Pancreas (tissue), 10 donors: ENCODE data around the gene SPINT2. TPM values are rescaled to one million over a fixed set of nuclear protein-coding genes. Genes with fewer than 3 reads are reported as not detected.
"Not testable (repeated sequence)": the region's sequence is repeated elsewhere in the genome, so short reads cannot be mapped to it uniquely, and the experiment has no call there.

Source experiments
- ATAC-seq, 4 donors: fragments of 200-7000 bp; cut with Tn5 transposase; one replicate each; pipeline versions ENCODE4 v1.8.0 to v1.9.1; 2020; ENCODE audit warnings: mild to moderate bottlenecking in 4 of 4, moderate library complexity in 4 of 4
- DNase-seq, 6 donors: peaks; one replicate each; pipeline ENCODE4 v3.0.0-alpha.2; 2020
- FAIRE-seq: peaks from 2 replicates; lab custom pipeline; 2012; peaks lifted over from hg19 to GRCh38; lab: Jason Lieb, UNC
- H3K27ac ChIP-seq, 4 donors: fragments of 200-600 bp; sonication (generic); 1 replicate in 3 of 4; 2 replicates in 1 of 4; pipeline versions ENCODE4 v1.5.0 to v1.8.0; 2020
- H3K27me3 ChIP-seq, 4 donors: fragments of 200-600 bp; one replicate each; pipeline ENCODE4 v1.8.0; 2021
- H3K36me3 ChIP-seq, 3 donors: fragments of 200-600 bp; sonication (generic) in 1 of 3; one replicate each; pipeline versions ENCODE4 v1.5.0 to v1.8.0; 2020 to 2021
- H3K4me1 ChIP-seq, 3 donors: fragments of 200-600 bp; one replicate each; pipeline ENCODE4 v1.8.0; 2021
- H3K4me3 ChIP-seq, 4 donors: fragments of 200-600 bp; sonication (generic) in 2 of 4; one replicate each; pipeline versions ENCODE4 v1.5.0 to v1.8.0; 2020 to 2021
- H3K9me3 ChIP-seq, 4 donors: fragments of 200-600 bp; one replicate each; pipeline ENCODE4 v1.8.0; 2021
- CTCF ChIP-seq, 4 donors: fragments of 200-600 bp; sonication (generic) in 3 of 4; IDR thresholded peaks; one replicate each; pipeline versions ENCODE4 v1.5.0 to v1.8.0; 2021; ENCODE audit warnings: antibody characterized with exemption in 4 of 4
- WGBS, 2 donors: extraction: QIAGEN DNeasy Blood & Tissue Kit; methylation state at CpG; one replicate each; pipeline ENCODE4 v1.1.7; 2013; 5-methylcytosine and 5-hydroxymethylcytosine counted together
- intact Hi-C, 3 donors: fragments of 100-400 bp; cut with DNase I; formaldehyde crosslinking; loops; one replicate each; pipeline versions ENCODE4 v1.11.1 to v1.14.2; 2022
- polyA plus RNA-seq, 2 donors: library from polyadenylated mRNA; stranded (reverse); fragments of 200-250 nt; gene quantifications; one replicate each; pipeline ENCODE4 v1.2.3, GENCODE V29; 2013
- total RNA-seq, 6 donors: library from RNA; stranded (reverse); fragmentation: NEBNext Ultra II Directional in 4 of 6; extraction: Animal tissue kit (Norgen Biotek cat#: 25700) in 4 of 6; gene quantifications; one replicate each; pipeline versions ENCODE4 v1.2.1 to v1.2.4, GENCODE V29; 2021 to 2023
- donor health status: healthy with polysubstance abuse.
- donor health status: DM: no; HTN: no; CAD: no; lungs with moderate emphysema.
- donor health status: DM: no; HTN: no; CAD: no.
- donor health status: control.
- donor health status: control.
- donor health status: Bipolar disorder and iron deficiency.
- donor health status: DM: yes; HTN: yes; CAD: no.
- donor health status: DM: no; HTN: no; CAD: no.
- donor health status: DM: no; HTN: no; CAD: no.
- donor health status: DM: yes; HTN: yes; CAD: no.

The SPINT2 gene
- total and polyA plus RNA-seq, 8 donors, result 121 to 337 (median 171) TPM

DNA sequence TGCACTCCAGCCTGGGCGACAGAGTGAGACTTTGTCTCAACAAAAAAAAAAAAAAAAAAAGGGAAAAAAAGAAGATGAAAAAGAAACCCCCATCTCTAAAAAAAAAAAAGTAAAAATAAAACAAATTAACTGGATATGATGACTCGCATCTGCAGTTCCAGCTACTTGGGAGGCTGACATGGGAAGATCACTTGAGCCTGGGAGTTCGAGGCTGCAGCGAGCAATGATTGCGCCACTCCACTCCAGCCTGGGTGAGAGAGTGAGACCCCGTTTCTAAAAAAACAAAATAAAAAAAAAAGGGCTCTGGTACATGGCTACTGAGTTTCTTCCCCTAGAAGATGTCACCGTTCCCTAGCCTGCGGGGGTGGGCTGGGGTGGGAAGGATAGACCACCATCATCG is 68.9 kb downstream of the SPINT2 start:
- no peak for ATAC-seq
- no peaks in the 10 kb centered on the region for H3K36me3 ChIP-seq
- no peak overlapping the region for H3K4me3 ChIP-seq
- 85 to 90% methylated on average over 9 of the region's 9 CpGs for WGBS, 2 donors
- H3K9me3 ChIP-seq, result no peaks in the 10 kb centered on the region
- H3K27ac ChIP-seq, result no peak overlapping the region
- intact Hi-C loops, result loop anchor here in 2 of 3 donors (5.0 kb wide), 1 partner anchor 91 kb away; no protein-coding TSS in a partner anchor
- no peak for DNase-seq
- H3K4me1 ChIP-seq, result no peaks in the 10 kb centered on the region
- FAIRE-seq, result no peak
- TF ChIP-seq CTCF (IDR thresholded peaks at IDR 0.05), result no peak
- no peaks in the 10 kb centered on the region for H3K27me3 ChIP-seq

- intact Hi-C loops, result no loop called here
- H3K4me3 ChIP-seq, result peak overlapping the region; percentile 56 to 69 (median 62)
- FAIRE-seq, result peak; percentile 94
- H3K27ac ChIP-seq, result peak overlapping the region; percentile 61 to 91 (median 78)
- no peaks in the 10 kb centered on the region for H3K27me3 ChIP-seq
- peak; percentile 85 to 93 (median 86) for ATAC-seq
- peak; percentile 91 to 97 (median 96) for DNase-seq
- TF ChIP-seq CTCF (IDR thresholded peaks at IDR 0.05), result no peak
- H3K4me1 ChIP-seq, result no peaks in the 10 kb centered on the region
- H3K9me3 ChIP-seq, result no peaks in the 10 kb centered on the region
- no peaks in the 10 kb centered on the region for H3K36me3 ChIP-seq
- 0 to 1% methylated on average over 45 to 52 of the region's 52 CpGs for WGBS, 2 donors
Observed at GRCh38 chr19:38335949-38336637, 71.7 kb downstream of the SPINT2 start.

DNA sequence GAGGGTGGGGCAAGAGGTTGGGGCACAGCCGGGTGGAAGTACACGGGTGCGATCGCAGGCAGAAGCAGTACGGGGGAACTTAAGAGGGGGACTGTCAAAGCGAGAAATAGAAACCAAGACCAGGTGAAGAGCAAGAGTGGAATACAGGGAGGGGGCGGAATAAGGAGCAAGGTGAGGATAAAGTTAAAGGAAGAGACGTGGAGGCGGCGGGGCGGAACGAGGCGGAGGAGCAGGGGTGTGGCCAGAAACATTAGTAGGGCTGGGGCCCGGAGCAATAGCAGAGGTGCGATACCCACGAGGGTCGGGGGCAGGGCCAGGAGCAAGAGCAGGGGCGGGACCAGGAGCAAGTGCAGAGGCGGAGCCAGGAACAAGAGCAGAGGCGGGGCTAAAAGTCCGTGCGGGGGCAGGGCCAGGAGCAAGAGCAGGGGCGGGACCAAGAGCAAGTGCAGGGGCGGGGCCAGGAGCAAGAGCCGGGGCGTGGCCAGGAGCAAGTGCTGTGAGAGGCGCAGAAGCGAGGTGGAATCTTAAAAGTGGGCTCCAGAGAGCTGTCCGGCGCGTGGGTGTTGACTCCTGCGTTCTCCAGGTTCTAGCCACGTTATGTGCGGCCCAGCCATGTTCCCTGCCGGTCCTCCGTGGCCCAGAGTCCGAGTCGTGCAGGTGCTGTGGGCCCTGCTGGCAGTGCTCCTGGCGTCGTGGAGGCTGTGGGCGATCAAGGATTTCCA is 72.4 kb downstream of the SPINT2 start:
- peak overlapping the region; percentile 56 to 69 (median 62) for H3K4me3 ChIP-seq
- no peaks in the 10 kb centered on the region for H3K36me3 ChIP-seq
- no peaks in the 10 kb centered on the region for H3K4me1 ChIP-seq
- intact Hi-C loops, result no loop called here
- H3K27ac ChIP-seq, result peak overlapping the region; percentile 61 to 91 (median 78)
- H3K27me3 ChIP-seq, result no peaks in the 10 kb centered on the region
- 2% methylated on average over 36 to 41 of the region's 41 CpGs for WGBS, 2 donors
- no peaks in the 10 kb centered on the region for H3K9me3 ChIP-seq
- peak; percentile 79 for FAIRE-seq
- no peak for TF ChIP-seq CTCF (IDR thresholded peaks at IDR 0.05)
- DNase-seq, result peak; percentile 92 to 99 (median 96)
- peak; percentile 75 to 87 (median 83) for ATAC-seq

- Histone ChIP-seq H3K9me3 (no peaks in the 10 kb centered on the region), H3K36me3 (no peaks in the 10 kb centered on the region), H3K27ac (peak overlapping the region in 3 of 4 donors; percentile 22 to 91 (median 68)), H3K27me3 (no peaks in the 10 kb centered on the region), H3K4me3 (peak overlapping the region in 3 of 4 donors; percentile 56 to 69 (median 59)), H3K4me1 (no peaks in the 10 kb centered on the region)
- no peak for ATAC-seq
- intact Hi-C loops, result no loop called here
- no peak for DNase-seq
- TF ChIP-seq CTCF (IDR thresholded peaks at IDR 0.05), result no peak
- FAIRE-seq, result no peak
- 41 to 48% methylated on average over 10 of the region's 10 CpGs for WGBS, 2 donors
Observed at GRCh38 chr19:38337360-38337653, 72.9 kb downstream of the SPINT2 start.

- H3K27ac ChIP-seq, H3K27me3 ChIP-seq, H3K36me3 ChIP-seq, DNase-seq, H3K4me1 ChIP-seq, intact Hi-C loops, H3K4me3 ChIP-seq, H3K9me3 ChIP-seq, ATAC-seq, FAIRE-seq: not testable (repeated sequence)
- 54 to 60% methylated on average over 4 of the region's 4 CpGs for whole genome bisulfite sequencing, 2 donors
Observed at GRCh38 chr19:38339011-38339410, 74.6 kb downstream of the SPINT2 start.
